Measurements from ENCODE around the gene TOB1. TPM values are rescaled to one million over a fixed set of nuclear protein-coding genes. Genes with fewer than 3 reads are reported as not detected.

TOB1 gene
- total RNA-seq, 1 donor: 18.6 TPM

GRCh38 chr17:50831471-50831928, 34.7 kb downstream of the TOB1 start:
- TF ChIP-seq CTCF (IDR thresholded peaks at IDR 0.05; ENCODE audit: insufficient read depth, low read depth, low read length): no peak
- no peak overlapping the region for H3K4me3 ChIP-seq (ENCODE audit: low read depth, low read length)
- DNase-seq (ENCODE audit: low read depth): no peak

DNA sequence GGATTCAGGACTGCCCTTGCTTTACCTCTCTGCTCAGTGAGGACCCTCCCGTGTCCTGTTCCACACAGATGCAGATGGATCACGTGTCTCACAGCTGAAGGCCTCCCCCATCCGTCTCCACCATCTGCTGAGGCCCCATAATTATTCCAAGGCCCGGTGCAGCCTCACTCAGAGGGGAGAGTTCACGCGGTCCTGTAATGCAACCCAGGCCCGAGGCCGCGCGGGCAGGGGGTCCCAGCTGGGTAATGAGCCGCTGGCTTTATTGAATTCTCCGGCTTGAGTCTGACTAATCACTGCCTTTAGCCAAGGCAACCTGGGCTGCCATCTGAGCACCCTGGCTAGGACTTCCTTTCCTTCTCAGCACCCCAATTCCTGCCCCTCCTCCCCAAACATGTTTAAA, 35.2 kb downstream of the TOB1 start:
- no peak for TF ChIP-seq CTCF (IDR thresholded peaks at IDR 0.05; ENCODE audit: insufficient read depth, low read depth, low read length)
- no peak for DNase-seq (ENCODE audit: low read depth)
- H3K4me3 ChIP-seq (ENCODE audit: low read depth, low read length): no peak overlapping the region

DNA sequence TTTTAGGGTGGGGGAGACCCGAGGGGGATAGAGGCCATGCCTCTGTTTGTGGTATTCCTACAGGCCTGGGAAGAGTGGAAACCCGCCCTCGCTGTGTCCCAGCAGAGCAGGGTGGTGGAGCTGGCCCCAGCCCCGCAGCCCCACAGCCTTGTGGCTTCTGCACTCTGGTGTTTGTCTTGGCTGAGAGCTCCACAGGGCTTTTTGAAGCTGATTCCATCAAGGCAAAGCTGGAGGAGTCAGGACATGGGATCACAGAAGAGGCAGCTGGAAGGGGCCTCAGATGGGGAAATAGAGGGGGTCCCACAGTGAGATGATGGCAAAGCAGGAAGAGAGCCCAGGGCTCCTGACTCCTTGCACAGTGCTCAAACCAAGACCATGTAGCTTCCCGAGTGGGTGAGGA, 35.8 kb downstream of the TOB1 start:
- H3K4me3 ChIP-seq (ENCODE audit: low read depth, low read length): no peak overlapping the region
- no peak for TF ChIP-seq CTCF (IDR thresholded peaks at IDR 0.05; ENCODE audit: insufficient read depth, low read depth, low read length)
- DNase-seq (ENCODE audit: low read depth): no peak

- DNase-seq (ENCODE audit: low read depth): no peak
- no peak overlapping the region for H3K4me3 ChIP-seq (ENCODE audit: low read depth, low read length)
- no peak for TF ChIP-seq CTCF (IDR thresholded peaks at IDR 0.05; ENCODE audit: insufficient read depth, low read depth, low read length)
Measured at GRCh38 chr17:50829332-50829731, 36.8 kb downstream of the TOB1 start.

DNA sequence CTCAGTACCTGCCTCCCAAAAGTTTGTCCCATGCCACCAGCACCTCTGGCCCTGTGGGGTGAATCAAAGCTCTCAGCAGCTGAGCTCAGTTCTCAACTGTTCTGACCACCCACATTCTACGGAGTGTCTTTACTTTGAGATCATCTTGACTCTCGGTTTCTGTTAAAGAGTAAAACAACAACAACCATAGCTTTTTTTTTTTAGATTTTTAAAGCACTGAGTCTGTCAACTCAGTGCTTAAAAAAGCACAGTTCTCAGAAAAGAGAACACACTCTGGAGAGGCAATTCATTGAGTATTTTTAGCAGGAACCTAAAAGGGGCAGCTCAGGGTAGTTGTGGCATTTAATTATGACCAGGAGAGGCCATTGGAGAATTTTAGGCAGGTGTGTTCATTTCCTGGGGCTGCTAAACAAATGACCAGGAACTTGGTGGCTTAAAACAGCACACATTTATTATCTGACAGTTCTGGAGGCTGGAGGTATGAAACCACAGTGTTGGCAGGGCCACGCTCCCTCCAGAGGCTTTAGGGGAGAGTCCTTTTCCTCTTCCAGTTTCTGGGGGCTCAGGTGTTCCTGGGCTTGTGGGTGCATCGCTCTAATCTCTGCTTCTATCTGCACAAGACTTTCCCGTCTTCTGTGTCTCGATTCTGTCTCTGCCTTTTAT, 37.5 kb downstream of the TOB1 start:
- no peak for TF ChIP-seq CTCF (IDR thresholded peaks at IDR 0.05; ENCODE audit: insufficient read depth, low read depth, low read length)
- no peak for DNase-seq (ENCODE audit: low read depth)
- no peak overlapping the region for H3K4me3 ChIP-seq (ENCODE audit: low read depth, low read length)

DNA sequence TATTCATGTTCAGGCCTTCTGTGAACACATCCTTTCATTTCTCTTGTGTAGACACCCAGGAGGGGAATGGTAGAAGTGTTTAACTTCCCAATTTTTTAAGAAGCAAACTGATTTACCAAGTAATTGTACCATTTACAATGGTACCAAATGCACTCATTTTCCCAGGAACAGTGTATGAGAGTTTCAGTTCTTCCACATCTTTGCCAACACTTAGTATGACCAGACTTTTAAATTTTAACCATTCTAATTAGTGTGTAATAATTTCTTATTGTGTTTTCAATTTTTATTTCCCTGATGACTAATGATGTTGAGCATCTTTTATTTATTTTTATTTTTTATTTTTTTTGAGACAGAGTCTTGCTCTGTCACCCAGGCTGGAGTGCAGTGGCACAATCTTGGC, 41.0 kb downstream of the TOB1 start:
- DNase-seq (ENCODE audit: low read depth): no peak
- TF ChIP-seq CTCF (IDR thresholded peaks at IDR 0.05; ENCODE audit: insufficient read depth, low read depth, low read length): no peak
- no peak overlapping the region for H3K4me3 ChIP-seq (ENCODE audit: low read depth, low read length)

DNA sequence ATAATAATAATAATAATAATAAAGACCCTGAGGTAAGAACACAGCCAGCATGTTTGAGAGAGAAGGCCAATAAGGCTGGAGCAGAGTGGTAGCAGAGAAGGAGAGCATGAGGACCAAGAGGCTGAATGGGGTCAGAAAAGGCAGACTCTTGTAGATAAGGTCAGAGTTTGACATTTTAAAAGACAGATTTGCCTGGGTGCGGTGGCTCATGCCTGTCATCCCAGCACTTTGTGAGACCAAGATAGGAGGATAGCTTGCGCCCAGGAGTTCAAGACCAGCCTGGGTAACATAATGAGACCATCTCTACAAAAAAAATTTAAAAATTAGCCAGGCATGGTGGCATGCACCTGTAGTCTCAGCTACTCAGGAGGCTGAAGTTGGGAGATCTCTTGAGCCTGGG, 41.7 kb downstream of the TOB1 start:
- DNase-seq (ENCODE audit: low read depth): no peak
- no peak for TF ChIP-seq CTCF (IDR thresholded peaks at IDR 0.05; ENCODE audit: insufficient read depth, low read depth, low read length)
- no peak overlapping the region for H3K4me3 ChIP-seq (ENCODE audit: low read depth, low read length)

All from fibroblast of villous mesenchyme (primary cell).